DMS 273 treated with DMSO at 0.1 percent for 48 hours (cell line): ENCODE data around the gene HDLBP.

ENCODE experiments used
- DNase-seq: peaks from one replicate; lab custom pipeline; 2025; lab: John Stamatoyannopoulos, UW

Gene HDLBP

GRCh38 chr2:241190291-241190981, 125.0 kb downstream of the HDLBP start:
- DNase-seq = no peak

DNA sequence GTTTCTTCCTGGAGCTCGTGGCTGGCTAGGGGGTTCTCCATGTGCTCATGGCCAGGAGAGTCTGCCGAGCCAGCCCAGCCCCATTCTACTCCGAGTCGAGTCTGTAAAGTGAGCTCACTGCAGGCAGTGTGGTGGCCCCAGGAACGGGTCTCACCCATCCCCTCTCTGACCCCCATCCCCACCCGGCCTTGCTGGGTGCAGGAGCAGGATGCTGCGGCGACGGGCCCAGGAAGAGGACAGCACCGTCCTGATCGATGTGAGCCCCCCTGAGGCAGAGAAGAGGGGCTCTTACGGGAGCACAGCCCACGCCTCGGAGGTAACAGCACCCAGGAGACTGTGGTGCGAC, 125.6 kb downstream of the HDLBP start:
- no peak for DNase-seq

GRCh38 chr2:241189093-241189855, 126.2 kb downstream of the HDLBP start:
- no peak for DNase-seq

DNA sequence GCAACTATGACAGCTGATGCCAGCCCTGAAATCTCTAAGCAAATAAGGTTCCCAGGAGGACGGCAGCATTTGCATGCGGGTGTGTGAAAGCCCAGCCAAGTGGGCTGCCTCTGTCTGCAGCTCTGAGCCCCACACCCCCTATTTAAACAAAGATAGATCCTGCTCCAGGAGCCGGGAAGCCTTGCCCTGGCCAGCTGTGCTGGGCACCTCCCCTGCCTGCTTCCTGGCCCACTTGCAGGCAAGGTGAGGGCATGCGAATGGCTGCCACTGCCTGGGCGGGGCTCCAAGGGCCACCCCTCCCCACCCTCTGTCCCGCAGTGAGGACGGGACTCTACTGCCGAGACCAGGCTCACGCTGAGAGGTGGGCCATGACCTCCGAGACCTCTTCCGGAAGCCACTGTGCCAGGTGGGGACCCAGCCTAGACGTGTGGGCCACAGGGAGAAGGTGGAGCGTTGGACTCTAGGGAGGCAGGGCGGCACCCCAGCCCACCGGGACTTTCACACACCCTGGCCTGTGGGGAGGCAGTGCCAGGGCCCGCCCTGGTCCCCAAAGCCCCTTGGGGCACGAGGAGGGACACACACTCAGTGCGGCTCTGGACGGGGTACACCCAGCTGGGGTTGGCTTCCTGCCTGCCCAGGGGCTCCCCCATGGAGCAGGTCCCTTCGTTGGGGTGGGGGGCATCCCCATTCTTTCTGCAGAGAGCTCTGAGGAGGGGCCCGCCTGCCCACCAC, 126.9 kb downstream of the HDLBP start, which contains the start of gene ANO7:
ANO7 (plus strand) TSS at position 317 of the 732 bp plus-strand sequence. CDS start 1,387 bp downstream, outside the sequence.
- DNase-seq = no peak

DNA sequence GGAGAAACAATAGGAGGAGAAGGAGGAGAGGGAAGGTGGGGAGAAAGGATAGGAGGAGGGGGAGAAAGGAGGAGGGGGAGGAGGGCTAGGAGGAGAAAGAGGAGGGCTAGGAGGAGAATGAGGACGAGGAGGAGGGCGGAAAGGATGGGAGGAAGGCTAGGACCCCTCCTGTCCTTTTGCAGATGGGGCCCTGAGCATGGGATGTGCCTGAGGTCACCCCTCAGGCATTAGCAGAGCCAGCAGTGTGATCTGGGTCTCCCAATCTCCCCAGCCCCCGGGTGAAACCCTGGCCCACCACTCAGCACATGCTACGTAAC, 127.6 kb downstream of the HDLBP start:
- no peak for DNase-seq

DNA sequence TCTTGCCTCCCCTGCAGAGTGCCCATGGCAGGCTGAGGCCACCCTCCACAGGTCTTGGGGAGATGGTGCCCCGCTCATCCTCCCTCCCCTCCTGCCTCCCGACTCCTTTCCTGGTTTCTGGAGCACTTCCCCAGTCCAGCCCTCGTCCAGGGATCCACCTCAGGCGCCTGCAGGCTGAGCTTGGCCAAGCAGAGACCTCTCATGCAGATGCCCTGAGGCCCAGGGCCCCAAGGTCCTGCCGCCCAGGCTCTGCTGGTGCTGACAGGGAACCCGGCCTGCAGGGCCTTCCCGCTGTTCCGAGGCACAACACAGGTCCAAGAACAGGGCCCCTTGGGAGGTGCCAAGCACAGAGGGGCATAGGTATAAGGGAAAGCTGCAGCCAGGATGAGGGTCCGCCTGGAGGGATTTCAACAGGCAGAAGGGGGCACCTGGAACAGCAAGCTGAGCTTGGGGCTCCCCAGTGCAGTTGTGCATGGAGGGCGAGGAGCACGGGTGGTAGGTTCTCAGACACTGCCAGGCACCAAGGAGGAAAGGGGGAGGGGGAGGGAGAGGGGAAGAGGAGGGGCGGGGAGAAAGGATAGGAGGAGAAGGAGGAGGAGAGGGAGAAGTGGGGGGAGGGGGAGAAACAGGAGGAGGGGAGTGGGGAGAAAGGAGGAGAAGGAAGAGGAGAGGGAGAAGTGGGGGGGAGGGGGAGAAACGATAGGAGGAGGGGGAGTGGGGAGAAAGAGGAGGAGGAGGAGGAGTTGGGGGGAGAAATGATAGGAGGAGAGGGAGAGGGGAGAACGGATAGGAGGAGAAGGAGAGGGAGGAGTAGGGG, 128.2 kb downstream of the HDLBP start:
- no peak for DNase-seq

GRCh38 chr2:241185961-241186360, 129.5 kb downstream of the HDLBP start:
- no peak for DNase-seq

- DNase-seq = no peak
Observed at GRCh38 chr2:241184901-241185300, 130.6 kb downstream of the HDLBP start.

DNA sequence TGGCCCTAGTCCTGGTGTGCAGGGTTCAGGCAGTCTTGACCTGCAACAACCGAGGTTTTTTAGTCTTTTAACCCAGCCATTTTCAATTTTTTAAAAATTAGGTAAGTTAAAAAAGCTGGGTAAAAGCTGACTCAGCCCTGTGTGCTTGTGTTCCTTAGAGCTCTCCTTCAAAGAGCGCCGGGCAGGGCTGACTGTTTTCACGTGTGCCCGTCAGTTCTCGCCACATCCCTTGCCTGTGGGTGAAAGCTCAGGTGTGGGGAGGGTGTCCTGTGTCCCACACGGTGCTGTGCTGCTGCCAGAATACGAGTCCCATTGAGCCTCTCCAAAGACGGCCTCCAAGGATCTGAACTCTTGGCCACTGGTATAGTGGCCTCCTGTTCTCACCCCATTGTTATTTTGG, 132.3 kb downstream of the HDLBP start:
- no peak for DNase-seq

DNA sequence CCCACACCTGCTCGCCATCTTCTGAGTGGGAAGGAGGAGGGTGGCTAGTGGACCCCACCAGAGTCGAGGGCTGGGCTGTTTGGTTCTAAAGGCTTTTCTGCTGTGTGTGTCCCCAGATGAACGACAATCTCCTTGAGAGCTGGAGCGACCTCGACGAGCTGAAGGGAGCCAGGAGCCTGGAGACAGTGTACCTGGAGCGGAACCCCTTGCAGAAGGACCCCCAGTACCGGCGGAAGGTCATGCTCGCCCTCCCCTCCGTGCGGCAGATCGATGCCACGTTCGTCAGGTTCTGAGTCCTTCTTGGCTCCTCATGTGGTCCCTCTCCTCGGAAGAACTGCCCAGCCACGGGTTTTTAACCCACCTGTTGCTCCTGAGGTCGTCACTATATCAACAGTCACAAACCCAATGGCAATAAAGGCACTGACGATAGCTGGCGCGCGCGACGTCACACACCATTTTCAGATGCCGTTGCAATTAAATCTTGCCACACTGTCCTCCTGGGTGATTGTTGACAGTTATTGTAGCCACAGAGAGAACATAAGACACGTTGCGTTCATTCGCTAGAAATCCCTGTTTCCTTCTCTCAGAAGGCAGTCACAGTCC, 132.8 kb downstream of the HDLBP start:
- no peak for DNase-seq

DNA sequence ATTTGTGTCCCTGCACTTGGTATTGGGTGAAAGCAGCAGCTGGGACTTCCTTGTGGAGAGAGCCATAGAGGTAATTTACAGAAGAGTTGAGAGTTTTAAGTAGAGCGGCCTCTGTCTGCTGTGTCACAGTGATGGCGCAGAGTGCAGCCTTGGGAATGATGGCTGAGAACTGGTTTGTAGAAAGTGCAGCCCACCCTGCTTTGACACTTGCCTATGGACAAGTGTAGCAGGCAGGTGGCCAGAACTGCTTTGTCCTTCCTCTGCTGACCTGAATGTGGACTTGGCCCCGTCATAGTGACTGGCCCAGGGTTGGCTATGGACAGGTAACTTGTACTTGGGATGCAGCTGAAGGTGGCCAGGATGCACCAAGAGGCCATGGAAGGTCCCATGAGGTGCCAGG, 133.3 kb downstream of the HDLBP start:
- DNase-seq = no peak

DNA sequence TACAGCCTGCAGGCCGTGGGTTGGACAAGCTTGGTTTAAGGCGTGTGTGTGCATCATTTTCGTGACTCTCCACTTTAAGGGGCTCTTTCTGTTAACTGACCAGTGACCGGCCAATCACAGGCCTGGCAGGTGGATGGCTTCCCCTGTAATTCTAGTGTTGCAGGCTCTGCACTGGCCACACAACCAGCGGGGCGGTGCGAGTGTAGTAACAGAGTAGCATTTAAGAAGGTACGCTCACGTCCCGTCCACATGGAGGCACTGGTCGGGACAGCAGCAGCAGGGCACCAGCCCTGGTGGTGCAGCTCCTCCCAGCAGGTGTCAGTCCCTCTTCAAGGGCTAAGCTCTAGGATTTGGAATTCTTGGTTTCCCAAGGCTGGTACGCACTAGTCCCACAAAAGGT, 135.0 kb downstream of the HDLBP start:
- no peak for DNase-seq

DNA sequence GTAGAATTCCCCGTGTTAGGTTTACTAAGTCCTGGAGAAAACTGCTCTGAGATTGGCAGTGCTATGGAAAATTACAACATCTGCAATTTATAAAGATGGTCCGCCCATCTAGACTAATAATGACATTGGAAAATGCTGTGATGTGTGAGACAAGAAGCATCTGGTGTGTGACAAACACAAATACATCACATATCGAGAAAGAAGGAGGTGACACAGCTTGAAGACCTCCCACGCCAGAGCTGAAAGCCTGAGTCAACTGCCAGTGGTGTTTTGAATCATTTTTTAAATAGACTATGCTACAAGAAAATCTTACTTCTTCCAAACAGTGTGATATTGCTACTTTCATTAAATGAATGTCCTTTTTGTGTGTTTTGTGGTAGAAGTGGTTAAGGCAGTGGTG, 135.6 kb downstream of the HDLBP start:
- DNase-seq = no peak

GRCh38 chr2:241178961-241179360, 136.5 kb downstream of the HDLBP start:
- no peak for DNase-seq

DNA sequence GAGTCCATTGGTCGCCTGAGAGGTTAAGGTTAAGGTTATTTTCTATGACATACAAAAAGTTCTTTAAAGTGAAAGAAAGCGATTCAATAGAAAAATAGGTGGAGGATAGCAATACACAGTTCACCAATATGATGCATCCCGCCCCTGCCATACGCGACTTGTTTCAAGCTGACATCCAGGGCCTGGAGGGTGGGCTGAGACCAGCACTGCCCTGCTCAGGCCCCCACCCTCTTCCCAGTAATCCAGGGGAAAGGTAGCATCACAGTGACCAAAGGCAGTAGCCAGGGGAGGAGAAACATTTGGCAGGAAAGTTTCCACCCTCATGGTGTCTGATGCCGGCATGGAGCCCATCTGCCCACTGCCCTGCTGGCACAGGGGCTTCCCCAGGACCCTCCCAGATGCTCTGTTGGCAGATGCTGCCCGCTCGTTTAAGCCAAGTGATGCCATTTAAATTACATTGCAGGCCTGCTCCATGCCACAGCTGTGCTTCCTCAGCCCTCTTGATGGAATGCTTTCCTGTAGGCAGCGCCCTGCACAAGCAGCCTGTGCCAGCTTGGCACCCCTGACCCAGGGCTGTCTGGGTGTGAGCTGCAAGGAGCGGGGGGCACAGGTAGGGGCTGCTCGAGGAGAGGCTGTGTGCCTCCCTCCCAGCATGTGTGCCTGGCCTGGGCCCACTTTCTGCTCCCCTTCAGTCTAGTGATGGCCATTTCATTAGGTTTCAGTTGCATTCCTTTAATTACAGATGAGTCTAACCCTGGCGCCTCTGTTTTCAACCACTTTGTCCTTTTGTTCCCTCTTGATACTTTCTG, 137.7 kb downstream of the HDLBP start:
- DNase-seq = no peak
